ENCODE results near the gene CDCA4.

DNA sequence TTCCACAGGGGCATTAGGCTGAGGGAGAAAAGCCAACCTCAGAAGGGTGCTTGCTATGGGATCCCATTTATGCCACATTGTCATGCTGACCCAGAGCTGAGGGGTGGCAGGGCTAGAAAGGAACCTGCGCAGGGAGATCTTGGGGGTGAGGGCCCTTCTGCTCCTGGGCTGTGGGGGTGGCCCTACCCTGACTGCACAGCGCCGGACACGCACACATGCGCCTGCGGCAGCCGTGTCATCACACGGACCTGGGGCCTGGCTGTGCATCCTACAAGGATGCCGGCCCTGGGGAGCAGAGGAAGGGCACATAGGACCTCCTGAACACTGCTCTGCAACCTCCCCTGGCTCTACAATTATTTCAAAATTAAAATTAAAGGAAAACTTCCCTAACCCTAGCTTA lies 6.9 kb downstream of the CDCA4 start:
- TF ChIP-seq, protein P1, sequence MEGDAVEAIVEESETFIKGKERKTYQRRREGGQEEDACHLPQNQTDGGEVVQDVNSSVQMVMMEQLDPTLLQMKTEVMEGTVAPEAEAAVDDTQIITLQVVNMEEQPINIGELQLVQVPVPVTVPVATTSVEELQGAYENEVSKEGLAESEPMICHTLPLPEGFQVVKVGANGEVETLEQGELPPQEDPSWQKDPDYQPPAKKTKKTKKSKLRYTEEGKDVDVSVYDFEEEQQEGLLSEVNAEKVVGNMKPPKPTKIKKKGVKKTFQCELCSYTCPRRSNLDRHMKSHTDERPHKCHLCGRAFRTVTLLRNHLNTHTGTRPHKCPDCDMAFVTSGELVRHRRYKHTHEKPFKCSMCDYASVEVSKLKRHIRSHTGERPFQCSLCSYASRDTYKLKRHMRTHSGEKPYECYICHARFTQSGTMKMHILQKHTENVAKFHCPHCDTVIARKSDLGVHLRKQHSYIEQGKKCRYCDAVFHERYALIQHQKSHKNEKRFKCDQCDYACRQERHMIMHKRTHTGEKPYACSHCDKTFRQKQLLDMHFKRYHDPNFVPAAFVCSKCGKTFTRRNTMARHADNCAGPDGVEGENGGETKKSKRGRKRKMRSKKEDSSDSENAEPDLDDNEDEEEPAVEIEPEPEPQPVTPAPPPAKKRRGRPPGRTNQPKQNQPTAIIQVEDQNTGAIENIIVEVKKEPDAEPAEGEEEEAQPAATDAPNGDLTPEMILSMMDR (IDR thresholded peaks at IDR 0.05), result no peak
- no peak for TF ChIP-seq EZH2 (IDR thresholded peaks at IDR 0.05; ENCODE audit: borderline replicate concordance, insufficient read depth, low read depth, low read length, poor library complexity, severe bottlenecking)
